BJ (cell line): ENCODE measurements around the gene CBLN1. TPM values are rescaled to one million over a fixed set of nuclear protein-coding genes. Genes with fewer than 3 reads are reported as not detected.

Experiments
- CTCF ChIA-PET: fragments of 350-600 bp; formaldehyde crosslinking; extraction: SDS; loops from one replicate; lab custom pipeline; 2021; ENCODE audit warnings: antibody characterized with exemption, inconsistent platforms; lab: Yijun Ruan, JAX
- POLR2A ChIA-PET: fragments of 300-600 bp; sonication (Branson Sonifier 250); formaldehyde crosslinking; extraction: SDS; loops from one replicate; lab custom pipeline; 2021; ENCODE audit warnings: antibody characterized with exemption; lab: Charles Lee
- DNase-seq: peaks from one replicate; pipeline ENCODE4 v3.0.0-alpha.2; 2011; ENCODE audit warnings: low read depth
- H3K27me3 ChIP-seq: 2 replicates; pipeline ENCODE4 v1.6.0; 2011; ENCODE audit warnings: low read length; ENCODE audit not compliant: control insufficient read depth, insufficient read depth
- H3K36me3 ChIP-seq: 2 replicates; pipeline ENCODE4 v1.5.1; 2011; ENCODE audit warnings: low read length; ENCODE audit not compliant: control insufficient read depth, insufficient read depth
- H3K4me3 ChIP-seq: 2 replicates; pipeline ENCODE4 v1.5.1; 2011; ENCODE audit warnings: low read depth, mild to moderate bottlenecking, control low read depth, low read length
- CTCF ChIP-seq: IDR thresholded peaks from 2 replicates; pipeline ENCODE4 v1.5.1; 2011; ENCODE audit warnings: low read depth, mild to moderate bottlenecking, control low read depth, inconsistent platforms, low read length, moderate library complexity; ENCODE audit not compliant: insufficient read depth
- polyA plus RNA-seq: library from polyadenylated mRNA; depleted of rRNA; stranded (reverse); fragments of >200 nt; gene quantifications from 2 replicates; pipeline ENCODE4 v1.2.3, GENCODE V29; 2011

The CBLN1 gene
- polyA plus RNA-seq, 1 experiment = not detected

GRCh38 chr16:49274591-49274990 lies 7.0 kb downstream of the CBLN1 start:
- ChIA-PET POLR2A (no interaction called here), CTCF (no interaction called here)
- H3K36me3 ChIP-seq = no peaks in the 10 kb centered on the region
- DNase-seq = no peak
- H3K4me3 ChIP-seq = no peak overlapping the region
- TF ChIP-seq CTCF = no peak
- peaks cover 34% of the 10 kb centered on the region for H3K27me3 ChIP-seq

- peaks cover 30% of the 10 kb centered on the region for H3K27me3 ChIP-seq
- TF ChIP-seq CTCF = no peak
- POLR2A ChIA-PET = no interaction called here
- H3K4me3 ChIP-seq = no peak overlapping the region
- CTCF ChIA-PET = no interaction called here
- no peak for DNase-seq
- no peaks in the 10 kb centered on the region for H3K36me3 ChIP-seq
Measured at GRCh38 chr16:49273771-49274170, 7.9 kb downstream of the CBLN1 start.

- peaks cover 18% of the 10 kb centered on the region for H3K27me3 ChIP-seq
- CTCF ChIA-PET = no interaction called here
- DNase-seq = no peak
- no peak for TF ChIP-seq CTCF
- H3K36me3 ChIP-seq = no peaks in the 10 kb centered on the region
- POLR2A ChIA-PET = interaction anchor here (0.6 kb wide), 2 partner anchors 46 to 53 kb away, joined by 3 to 20 read pairs; no protein-coding TSS in a partner anchor
- no peak overlapping the region for H3K4me3 ChIP-seq
Measured at GRCh38 chr16:49271363-49271762, 10.3 kb downstream of the CBLN1 start.

DNA sequence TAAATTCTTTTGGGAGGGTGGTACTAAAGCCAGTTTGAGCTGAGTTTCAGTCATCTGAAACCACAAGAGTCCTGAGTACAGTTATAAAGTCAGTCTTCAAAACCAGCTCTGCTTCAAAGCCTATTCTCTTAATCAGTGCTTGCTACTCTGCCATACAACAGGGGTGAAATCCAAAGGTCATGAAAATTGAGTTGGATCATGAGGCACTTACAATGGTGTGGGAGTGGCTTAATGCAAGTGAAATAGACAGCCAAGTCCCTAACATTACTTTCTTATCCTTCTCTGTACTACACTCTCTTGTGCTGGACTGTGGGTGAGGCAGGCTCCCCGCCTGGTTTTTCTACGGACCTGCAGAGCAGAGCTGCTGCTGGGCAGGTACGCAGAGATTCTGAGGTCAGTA lies 12.4 kb downstream of the CBLN1 start:
- DNase-seq = no peak
- Histone ChIP-seq H3K36me3 (no peaks in the 10 kb centered on the region), H3K4me3 (no peak overlapping the region), H3K27me3 (peaks cover 7% of the 10 kb centered on the region)
- TF ChIP-seq CTCF = no peak
- POLR2A ChIA-PET = no interaction called here
- CTCF ChIA-PET = interaction anchor here (0.9 kb wide), 1 partner anchor 10 kb away, joined by 3 read pairs; no protein-coding TSS in a partner anchor

DNA sequence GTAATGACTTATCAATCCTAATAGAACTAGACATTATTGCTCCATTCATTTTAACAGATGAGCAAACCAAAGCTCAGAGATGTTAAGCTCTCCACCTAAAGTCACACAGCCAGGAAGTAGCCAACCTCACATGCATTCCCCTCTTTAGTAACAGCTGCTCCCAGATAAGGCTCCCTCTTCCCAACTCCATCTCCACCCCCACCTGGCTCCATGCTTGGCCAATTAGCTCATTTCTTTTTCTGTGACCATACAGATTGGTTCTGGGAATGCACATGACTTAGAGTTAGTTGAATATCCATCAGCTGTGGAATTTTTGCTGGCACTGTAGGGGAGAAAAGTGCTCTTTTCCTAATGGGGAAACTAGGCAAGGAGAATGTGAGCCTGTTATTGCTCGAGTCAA lies 13.0 kb downstream of the CBLN1 start:
- no peak for TF ChIP-seq CTCF
- Histone ChIP-seq H3K27me3 (peaks cover 2% of the 10 kb centered on the region), H3K4me3 (no peak overlapping the region), H3K36me3 (no peaks in the 10 kb centered on the region)
- ChIA-PET CTCF (interaction anchor here (0.9 kb wide), 1 partner anchor 9 kb away, joined by 3 read pairs; no protein-coding TSS in a partner anchor), POLR2A (no interaction called here)
- DNase-seq = no peak
